ENCODE results near the gene GNA12. TPM values are rescaled to one million over a fixed set of nuclear protein-coding genes. Genes with fewer than 3 reads are reported as not detected.

Gene GNA12
- polyA plus RNA-seq, 1 of the 3 experiments (the other 2 are of a cell fraction), result 64.8 TPM

DNA sequence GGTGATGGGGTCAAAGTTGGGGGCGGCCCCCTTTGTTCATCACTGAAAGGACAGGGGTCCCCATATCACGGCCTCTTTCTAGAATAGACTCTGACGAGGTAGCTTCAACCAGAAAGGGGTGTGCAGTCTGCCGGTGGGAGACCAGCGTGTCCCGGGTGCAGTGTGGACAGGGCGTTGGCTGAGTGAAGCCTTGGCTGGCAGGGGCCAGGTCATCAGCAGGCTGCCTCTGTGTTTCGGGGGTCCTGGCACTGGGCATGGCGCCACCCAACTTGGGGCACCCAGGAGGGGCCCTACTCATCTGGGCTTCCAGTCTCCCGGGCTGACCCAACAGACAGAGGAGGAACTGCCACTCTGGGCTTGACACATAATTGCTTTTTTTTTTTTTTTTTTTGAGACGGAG is 159.6 kb downstream of the GNA12 start:
- Histone ChIP-seq H3K4me2 (no peak overlapping the region), H3K4me1 (ENCODE audit: control insufficient read depth in 1 of 2, insufficient read depth in 2 of 2, low read depth in 1 of 2, low read length in 1 of 2) (peaks cover 7 to 16% of the 10 kb centered on the region in 2 experiments; a peak in 3 of 4 replicates), H3F3A (replicated peaks; ENCODE audit: insufficient read depth) (no peaks in the 10 kb centered on the region), H4K20me1 (ENCODE audit: insufficient read depth) (no peaks in the 10 kb centered on the region), H3K36me3 (replicated peaks in 1 of 2; ENCODE audit: control insufficient read depth in 1 of 2, insufficient read depth in 2 of 2, low read length in 1 of 2) (no peaks in the 10 kb centered on the region), H2AFZ (ENCODE audit: low read depth) (no peak overlapping the region), H3K27me3 (ENCODE audit: insufficient read depth) (peaks cover 30% of the 10 kb centered on the region), H3K79me2 (ENCODE audit: insufficient read depth) (no peaks in the 10 kb centered on the region), H3K27ac (ENCODE audit: low read depth in 2 of 2, low read length in 1 of 2) (no peak overlapping the region), H3K9me2 (no peaks in the 10 kb centered on the region), H3K9me3 (no peaks in the 10 kb centered on the region), H3K4me3 (ENCODE audit: low read depth in 2 of 2, low read length in 1 of 2) (no peak overlapping the region), H3K9ac (no peak overlapping the region)
- DNase-seq, result no peak
- ChIA-PET CTCF (interaction anchor here (5.9 to 15.8 kb wide), 2 partner anchors 15 to 233 kb away, joined by 77 to 204 read pairs; no protein-coding TSS in a partner anchor), POLR2A (no interaction called here)
- TF ChIP-seq EZH2phosphoT487 (IDR thresholded peaks at IDR 0.05; ENCODE audit: borderline replicate concordance, low read depth), result no peak
- TF ChIP-seq FOXJ3 (CRISPR knock-in tag; IDR thresholded peaks at IDR 0.05), result no peak
- no peak for TF ChIP-seq SMC3 (IDR thresholded peaks at IDR 0.05; ENCODE audit: low read depth, low read length)
- TF ChIP-seq FOSL2 (IDR thresholded peaks at IDR 0.05; ENCODE audit: borderline replicate concordance, low read depth), result no peak
- TF ChIP-seq, protein P1, sequence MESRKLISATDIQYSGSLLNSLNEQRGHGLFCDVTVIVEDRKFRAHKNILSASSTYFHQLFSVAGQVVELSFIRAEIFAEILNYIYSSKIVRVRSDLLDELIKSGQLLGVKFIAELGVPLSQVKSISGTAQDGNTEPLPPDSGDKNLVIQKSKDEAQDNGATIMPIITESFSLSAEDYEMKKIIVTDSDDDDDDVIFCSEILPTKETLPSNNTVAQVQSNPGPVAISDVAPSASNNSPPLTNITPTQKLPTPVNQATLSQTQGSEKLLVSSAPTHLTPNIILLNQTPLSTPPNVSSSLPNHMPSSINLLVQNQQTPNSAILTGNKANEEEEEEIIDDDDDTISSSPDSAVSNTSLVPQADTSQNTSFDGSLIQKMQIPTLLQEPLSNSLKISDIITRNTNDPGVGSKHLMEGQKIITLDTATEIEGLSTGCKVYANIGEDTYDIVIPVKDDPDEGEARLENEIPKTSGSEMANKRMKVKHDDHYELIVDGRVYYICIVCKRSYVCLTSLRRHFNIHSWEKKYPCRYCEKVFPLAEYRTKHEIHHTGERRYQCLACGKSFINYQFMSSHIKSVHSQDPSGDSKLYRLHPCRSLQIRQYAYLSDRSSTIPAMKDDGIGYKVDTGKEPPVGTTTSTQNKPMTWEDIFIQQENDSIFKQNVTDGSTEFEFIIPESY (IDR thresholded peaks at IDR 0.05; ENCODE audit: borderline replicate concordance, low read depth), result no peak
- no peak for TF ChIP-seq TCF12 (IDR thresholded peaks at IDR 0.05)
- TF ChIP-seq SIN3A (IDR thresholded peaks at IDR 0.05; ENCODE audit: borderline replicate concordance, low read depth, low read length), result no peak
- TF ChIP-seq TAF1 (IDR thresholded peaks at IDR 0.05; ENCODE audit: borderline replicate concordance, low read depth, low read length), result no peak
- WGBS (ENCODE audit: low lambda C conversion rate), result 88% methylated on average over 9 of the region's 11 CpGs

DNA sequence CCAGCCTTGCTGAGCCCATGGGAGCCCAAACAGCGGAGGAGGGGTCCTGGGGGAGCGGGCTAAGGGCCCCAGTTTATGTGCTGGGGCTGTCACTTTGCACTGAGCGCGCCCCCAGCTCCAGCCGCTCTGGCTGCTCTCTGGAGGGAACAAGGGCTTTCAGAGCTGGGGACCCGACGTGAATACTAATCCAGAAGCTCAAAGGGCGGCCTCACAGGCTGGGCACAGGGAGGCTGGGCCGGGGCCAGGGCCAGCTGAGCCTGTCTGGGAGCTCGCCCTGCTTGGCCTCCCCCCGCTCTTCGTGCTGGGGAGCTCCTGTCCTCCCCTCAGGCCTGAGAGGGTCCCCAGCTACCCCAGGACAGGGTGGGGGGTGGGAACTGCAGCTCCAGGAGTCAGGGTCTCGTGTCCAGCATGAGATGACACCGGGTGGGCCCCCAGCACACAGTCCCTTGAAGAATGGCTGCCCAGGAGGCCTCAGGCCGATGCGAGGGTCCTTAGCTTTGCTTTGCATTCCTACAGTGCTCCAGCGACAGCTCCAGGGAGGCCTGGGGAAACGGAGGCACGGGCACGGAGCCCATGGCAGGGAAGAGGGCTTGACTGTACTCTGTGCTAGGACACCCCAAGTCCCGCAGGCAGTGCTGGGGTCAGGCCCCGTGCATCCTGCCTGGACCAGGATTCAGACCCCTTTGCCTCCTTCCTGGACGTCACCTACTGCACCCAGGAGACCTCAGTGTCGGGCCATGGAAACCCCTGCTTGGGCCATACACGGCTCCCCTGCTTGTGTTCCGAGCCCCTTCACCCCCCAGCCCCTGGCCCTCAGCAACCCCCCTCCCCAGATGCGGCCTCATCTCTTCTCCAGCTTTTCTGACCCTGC is 161.9 kb downstream of the GNA12 start:
- POLR2A ChIA-PET, result interaction anchor here (0.6 kb wide), 1 partner anchor 160 kb away, joined by 6 read pairs; no protein-coding TSS in a partner anchor
- CTCF ChIA-PET, result interaction anchor here (0.6 to 15.8 kb wide), 27 partner anchors 7 to 953 kb away, joined by 3 to 204 read pairs (median 6); partner anchors contain the start of gene AMZ1
- H3K79me2 ChIP-seq (ENCODE audit: insufficient read depth), result no peaks in the 10 kb centered on the region
- no peaks in the 10 kb centered on the region for H3K9me2 ChIP-seq
- H3K4me3 ChIP-seq (ENCODE audit: low read depth in 2 of 2, low read length in 1 of 2), result no peak overlapping the region
- 60% methylated on average over 20 of the region's 27 CpGs for WGBS (ENCODE audit: low lambda C conversion rate)
- no peak overlapping the region for H2AFZ ChIP-seq (ENCODE audit: low read depth)
- H3K4me2 ChIP-seq, result no peak overlapping the region
- TF ChIP-seq, protein P2, sequence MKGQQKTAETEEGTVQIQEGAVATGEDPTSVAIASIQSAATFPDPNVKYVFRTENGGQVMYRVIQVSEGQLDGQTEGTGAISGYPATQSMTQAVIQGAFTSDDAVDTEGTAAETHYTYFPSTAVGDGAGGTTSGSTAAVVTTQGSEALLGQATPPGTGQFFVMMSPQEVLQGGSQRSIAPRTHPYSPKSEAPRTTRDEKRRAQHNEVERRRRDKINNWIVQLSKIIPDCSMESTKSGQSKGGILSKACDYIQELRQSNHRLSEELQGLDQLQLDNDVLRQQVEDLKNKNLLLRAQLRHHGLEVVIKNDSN (IDR thresholded peaks at IDR 0.05; ENCODE audit: borderline replicate concordance, low read depth), result no peak
- no peak for TF ChIP-seq SMC3 (IDR thresholded peaks at IDR 0.05; ENCODE audit: low read depth, low read length)
- H3K27me3 ChIP-seq (ENCODE audit: insufficient read depth), result peaks cover 13% of the 10 kb centered on the region; the same call in 1 of the 2 replicates
- no peaks in the 10 kb centered on the region for H3K9me3 ChIP-seq
- no peak overlapping the region for H3K9ac ChIP-seq
- H3K36me3 ChIP-seq (replicated peaks in 1 of 2; ENCODE audit: control insufficient read depth in 1 of 2, insufficient read depth in 2 of 2, low read length in 1 of 2), result no peaks in the 10 kb centered on the region
- H3K4me1 ChIP-seq (ENCODE audit: control insufficient read depth in 1 of 2, insufficient read depth in 2 of 2, low read depth in 1 of 2, low read length in 1 of 2), result peaks cover under 1 to 4% of the 10 kb centered on the region in 2 experiments; a peak in 2 of 4 replicates
- H3F3A ChIP-seq (replicated peaks; ENCODE audit: insufficient read depth), result no peaks in the 10 kb centered on the region
- H3K27ac ChIP-seq (ENCODE audit: low read depth in 2 of 2, low read length in 1 of 2), result no peak overlapping the region
- no peak for DNase-seq
- H4K20me1 ChIP-seq (ENCODE audit: insufficient read depth), result no peaks in the 10 kb centered on the region
